GM11168 (cell line): ENCODE measurements around the gene DIPK1B.

Experiments used
- in situ Hi-C: fragments of 300-500 bp; cut with MboI; formaldehyde crosslinking; loops from one replicate; pipeline ENCODE4 v1.12.0; 2022; ENCODE audit warnings: low sequenced_read_pairs; ENCODE audit not compliant: unreplicated experiment

Gene DIPK1B

GRCh38 chr9:136717399-136717798, 5.0 kb downstream of the DIPK1B start:
- in situ Hi-C loops, result no loop called here

GRCh38 chr9:136718345-136719194, 6.2 kb downstream of the DIPK1B start:
- in situ Hi-C loops, result no loop called here

GRCh38 chr9:136719195-136719880, 7.0 kb downstream of the DIPK1B start:
- in situ Hi-C loops, result no loop called here

GRCh38 chr9:136720251-136720897, 8.0 kb downstream of the DIPK1B start:
- in situ Hi-C loops, result no loop called here

- in situ Hi-C loops, result no loop called here
These were observed 8.5 kb downstream of the DIPK1B start for GRCh38 chr9:136720898-136721338.

- in situ Hi-C loops, result no loop called here
These were observed 9.1 kb downstream of the DIPK1B start for GRCh38 chr9:136721339-136722092.

GRCh38 chr9:136722093-136722968, 10.0 kb downstream of the DIPK1B start:
- in situ Hi-C loops, result no loop called here

GRCh38 chr9:136722969-136723356, 10.6 kb downstream of the DIPK1B start:
- in situ Hi-C loops, result no loop called here

GRCh38 chr9:136723362-136723976, 11.1 kb downstream of the DIPK1B start:
- in situ Hi-C loops, result no loop called here

- in situ Hi-C loops, result no loop called here
These were observed 11.6 kb downstream of the DIPK1B start for GRCh38 chr9:136723989-136724388.

GRCh38 chr9:136724772-136725171, 12.4 kb downstream of the DIPK1B start:
- in situ Hi-C loops, result no loop called here

GRCh38 chr9:136725612-136726011, 13.2 kb downstream of the DIPK1B start:
- in situ Hi-C loops, result no loop called here

- in situ Hi-C loops, result no loop called here
These were observed 13.7 kb downstream of the DIPK1B start for GRCh38 chr9:136726118-136726517.

- in situ Hi-C loops, result no loop called here
These were observed 14.3 kb downstream of the DIPK1B start for GRCh38 chr9:136726631-136727191.

GRCh38 chr9:136728080-136728547, 15.7 kb downstream of the DIPK1B start:
- in situ Hi-C loops, result no loop called here

GRCh38 chr9:136728548-136729123, 16.3 kb downstream of the DIPK1B start:
- in situ Hi-C loops, result no loop called here

GRCh38 chr9:136729144-136729543, 16.8 kb downstream of the DIPK1B start:
- in situ Hi-C loops, result no loop called here

GRCh38 chr9:136729926-136730325, 17.6 kb downstream of the DIPK1B start:
- in situ Hi-C loops, result no loop called here
